ENCODE results near the gene HSPB9.

HSPB9 gene

DNA sequence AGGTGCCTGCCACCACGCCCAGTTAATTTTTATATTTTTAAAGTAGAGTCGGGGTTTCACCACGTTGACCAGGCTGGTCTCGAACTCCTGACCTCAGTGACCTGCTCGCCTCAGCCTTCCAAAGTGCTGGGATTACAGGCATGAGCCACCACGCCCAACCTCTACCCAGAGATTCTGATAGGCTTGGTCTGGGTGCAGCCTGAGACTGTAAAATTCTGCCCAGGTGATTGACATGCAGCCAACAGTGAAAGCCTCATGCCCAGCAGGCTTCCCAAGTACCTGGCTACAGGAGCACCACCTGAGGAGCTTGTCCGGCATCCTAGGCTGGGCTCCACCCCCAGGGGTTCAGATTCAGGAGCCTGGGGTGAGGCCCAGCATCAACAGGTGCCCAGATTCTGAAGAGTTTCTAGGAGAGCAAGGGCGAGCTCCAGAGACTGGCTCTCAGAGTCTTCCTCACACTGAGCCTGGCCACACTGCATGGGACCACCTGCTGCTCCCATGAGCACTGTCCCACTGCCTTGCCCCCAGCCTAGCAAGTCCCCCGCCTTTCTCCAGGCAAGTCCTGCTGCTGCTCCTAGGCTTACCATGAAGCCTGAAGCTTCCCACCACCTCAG lies 41.0 kb upstream of the HSPB9 start:
- DNase-seq (ENCODE audit: low spot score): no peak
- TF ChIP-seq, protein P1, sequence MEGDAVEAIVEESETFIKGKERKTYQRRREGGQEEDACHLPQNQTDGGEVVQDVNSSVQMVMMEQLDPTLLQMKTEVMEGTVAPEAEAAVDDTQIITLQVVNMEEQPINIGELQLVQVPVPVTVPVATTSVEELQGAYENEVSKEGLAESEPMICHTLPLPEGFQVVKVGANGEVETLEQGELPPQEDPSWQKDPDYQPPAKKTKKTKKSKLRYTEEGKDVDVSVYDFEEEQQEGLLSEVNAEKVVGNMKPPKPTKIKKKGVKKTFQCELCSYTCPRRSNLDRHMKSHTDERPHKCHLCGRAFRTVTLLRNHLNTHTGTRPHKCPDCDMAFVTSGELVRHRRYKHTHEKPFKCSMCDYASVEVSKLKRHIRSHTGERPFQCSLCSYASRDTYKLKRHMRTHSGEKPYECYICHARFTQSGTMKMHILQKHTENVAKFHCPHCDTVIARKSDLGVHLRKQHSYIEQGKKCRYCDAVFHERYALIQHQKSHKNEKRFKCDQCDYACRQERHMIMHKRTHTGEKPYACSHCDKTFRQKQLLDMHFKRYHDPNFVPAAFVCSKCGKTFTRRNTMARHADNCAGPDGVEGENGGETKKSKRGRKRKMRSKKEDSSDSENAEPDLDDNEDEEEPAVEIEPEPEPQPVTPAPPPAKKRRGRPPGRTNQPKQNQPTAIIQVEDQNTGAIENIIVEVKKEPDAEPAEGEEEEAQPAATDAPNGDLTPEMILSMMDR (IDR thresholded peaks at IDR 0.05; ENCODE audit: extremely low read depth, missing control alignments): no peak

DNA sequence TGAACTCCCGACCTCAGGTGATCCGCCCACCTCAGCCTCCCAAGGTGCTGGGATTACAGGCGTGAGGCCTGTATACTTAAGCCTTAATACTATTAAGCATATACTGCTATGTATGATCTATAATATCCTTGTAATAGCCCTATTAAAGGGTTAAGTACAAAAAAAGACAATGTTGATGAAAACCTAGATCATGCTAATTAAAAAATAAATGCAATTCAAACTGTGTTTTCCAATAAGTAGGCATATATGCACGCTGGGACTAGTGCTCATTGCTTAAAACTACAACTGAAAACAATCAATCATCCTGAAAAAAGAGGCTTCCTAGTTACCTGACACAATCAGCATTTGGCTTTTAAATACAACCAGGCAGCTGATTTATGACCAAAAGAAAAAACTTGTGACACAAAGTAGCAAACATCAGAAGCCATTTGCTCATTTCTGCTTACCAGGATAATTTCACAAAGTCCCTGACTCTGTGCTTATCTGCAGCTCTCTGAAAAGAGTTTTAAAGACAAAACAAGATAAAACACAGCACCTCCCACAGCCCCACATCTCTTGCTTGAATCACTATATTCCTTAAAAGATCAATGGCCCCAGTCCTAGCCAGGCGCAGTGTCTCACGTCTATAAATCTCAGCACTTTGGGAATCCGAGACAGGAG lies 35.4 kb upstream of the HSPB9 start:
- TF ChIP-seq, protein P1 (IDR thresholded peaks at IDR 0.05; ENCODE audit: extremely low read depth, missing control alignments): no peak
- DNase-seq (ENCODE audit: low spot score): no peak

DNA sequence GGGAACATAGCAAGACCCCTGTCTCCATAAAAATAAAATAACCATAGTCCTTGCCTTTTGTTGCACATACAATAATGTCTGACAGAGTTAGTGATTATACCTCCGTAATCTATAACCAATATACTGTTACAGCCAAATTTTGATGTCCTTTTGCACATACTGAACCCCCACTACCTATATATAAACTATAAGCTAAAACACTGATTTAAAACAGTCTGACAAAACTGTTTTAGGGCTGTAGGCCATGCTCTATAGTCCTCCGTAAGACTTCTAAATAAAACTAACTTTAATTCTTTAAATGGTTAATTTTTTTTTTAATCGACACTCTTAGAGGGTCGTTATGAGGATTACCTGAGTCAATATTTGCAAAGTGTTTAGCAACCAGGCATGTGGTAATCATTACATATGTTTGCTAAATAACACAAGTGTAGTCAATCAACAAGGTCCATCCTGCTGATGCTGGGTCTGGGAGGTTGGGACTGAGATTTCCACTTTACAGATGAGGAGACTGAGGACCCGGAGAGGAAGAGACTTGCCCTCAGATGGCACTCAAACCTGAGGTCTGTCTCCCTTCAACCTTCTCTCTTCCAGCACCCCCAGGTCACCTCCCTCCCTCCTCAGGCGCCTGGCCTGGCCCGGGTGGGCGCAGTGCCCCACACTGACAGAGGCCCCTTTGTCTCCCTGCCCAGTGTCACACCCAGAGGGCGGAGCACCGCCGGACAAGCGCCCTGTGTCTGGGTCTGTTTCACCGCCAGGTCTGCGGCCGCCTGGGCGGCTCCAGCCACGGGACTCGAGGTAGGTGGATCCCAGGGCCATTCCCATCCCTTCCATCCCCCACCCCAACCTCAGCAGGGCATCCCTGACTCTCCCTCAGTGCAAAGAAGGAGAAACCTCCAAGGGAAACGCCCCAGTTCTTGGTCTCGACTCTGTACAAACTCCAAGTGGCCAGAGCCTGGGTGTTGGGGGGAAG lies 34.6 kb upstream of the HSPB9 start:
- TF ChIP-seq, protein P1 (IDR thresholded peaks at IDR 0.05; ENCODE audit: extremely low read depth, missing control alignments): no peak
- no peak for DNase-seq (ENCODE audit: low spot score)

DNA sequence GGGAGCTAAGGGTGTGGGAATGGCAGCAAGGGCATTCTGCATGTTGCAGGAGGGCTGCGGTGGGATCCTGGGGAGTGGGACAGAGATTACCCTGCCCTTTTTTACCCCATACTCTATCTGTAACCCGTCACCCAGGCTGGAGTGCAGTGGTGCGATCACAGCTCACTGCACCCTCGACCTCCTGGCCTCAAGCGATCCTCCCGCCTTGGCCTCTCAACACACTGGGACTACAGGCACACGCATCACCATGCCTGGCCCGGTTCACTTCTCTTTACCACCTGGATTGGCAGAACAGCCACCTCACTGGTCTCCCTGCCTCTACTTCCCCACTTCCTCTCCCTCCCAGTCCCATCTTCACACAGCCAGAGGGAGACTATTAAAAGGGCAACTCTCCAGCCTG lies 33.9 kb upstream of the HSPB9 start:
- TF ChIP-seq, protein P1 (IDR thresholded peaks at IDR 0.05; ENCODE audit: extremely low read depth, missing control alignments): no peak
- DNase-seq (ENCODE audit: low spot score): no peak

DNA sequence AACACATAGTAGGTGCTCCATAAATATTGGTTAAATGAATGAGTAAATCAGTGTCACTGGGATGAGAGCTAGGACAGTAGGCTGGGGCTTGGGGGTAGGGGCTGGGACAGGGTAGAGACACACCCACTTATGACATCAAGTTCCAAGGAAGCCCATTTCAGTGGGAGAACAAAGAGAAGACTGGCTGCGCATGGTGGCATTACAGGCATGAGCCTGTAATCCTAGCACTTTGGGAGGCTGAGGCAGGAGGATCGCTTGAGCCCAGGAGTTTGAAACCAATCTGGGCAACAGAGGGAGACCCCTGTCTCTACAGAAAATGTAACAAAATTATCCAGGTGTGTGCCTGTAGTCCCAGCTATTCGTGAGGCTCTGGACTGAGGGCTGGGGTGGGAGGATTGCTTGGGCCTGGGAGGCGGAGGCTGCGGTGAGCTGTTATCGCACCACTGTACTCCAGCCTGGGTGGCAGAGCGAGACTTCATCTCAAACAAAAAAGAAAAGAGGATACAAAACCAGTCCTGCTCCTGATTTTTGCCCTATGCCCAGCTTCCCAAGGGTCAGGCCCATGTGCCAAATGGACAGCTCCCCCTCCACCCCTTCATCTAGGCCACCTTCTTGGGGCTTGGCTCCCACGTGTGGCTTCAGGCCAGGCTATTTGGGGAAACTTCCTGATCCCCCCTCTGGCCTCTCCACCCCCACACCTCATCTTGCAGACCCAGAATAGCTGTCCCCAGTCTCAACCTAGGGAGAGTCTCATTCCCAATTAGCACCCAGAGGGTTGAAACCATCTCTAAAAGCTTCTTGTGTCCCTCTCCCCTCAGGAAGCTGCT lies 31.4 kb upstream of the HSPB9 start:
- DNase-seq (ENCODE audit: low spot score): no peak
- TF ChIP-seq, protein P1 (IDR thresholded peaks at IDR 0.05; ENCODE audit: extremely low read depth, missing control alignments): no peak

DNA sequence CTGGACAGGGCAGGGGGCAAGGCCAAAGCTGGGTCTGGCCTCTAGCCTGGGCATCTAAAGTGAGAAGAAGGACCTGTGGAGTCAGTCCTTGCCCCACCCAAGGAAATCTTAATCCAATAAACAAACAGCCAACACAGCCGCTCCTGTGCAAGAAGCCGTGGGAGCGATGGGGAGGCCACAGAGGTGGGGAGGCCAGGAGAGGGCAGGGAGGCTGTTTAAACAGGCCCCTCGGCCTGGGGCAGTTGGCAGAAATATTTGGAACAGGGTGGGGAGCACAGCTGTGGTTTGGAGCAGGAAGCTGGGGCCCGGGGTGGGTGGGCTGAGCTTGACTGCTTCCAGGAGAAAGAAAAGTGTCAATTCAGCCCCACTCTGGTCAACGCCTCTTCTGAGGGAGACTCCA lies 29.7 kb upstream of the HSPB9 start:
- DNase-seq (ENCODE audit: low spot score): no peak

More for the DNA sequence above, 29.7 kb upstream of the HSPB9 start:
- TF ChIP-seq, protein P1 (IDR thresholded peaks at IDR 0.05; ENCODE audit: extremely low read depth, missing control alignments): no peak

Measured in GM20000 (cell line).